LNCaP clone FGC (cell line): ENCODE data around the gene VAMP8.

Experiments used
- DNase-seq: peaks from one replicate; pipeline ENCODE4 v3.0.0-alpha.2; 2011; ENCODE audit warnings: low read depth
- H3K4me3 ChIP-seq: 2 replicates; pipeline ENCODE4 v1.5.1; 2011; ENCODE audit warnings: mild to moderate bottlenecking, low read depth, low read length, control low read depth
- TF ChIP-seq, protein P1 (sequence below): IDR thresholded peaks from 2 replicates; pipeline ENCODE4 v1.5.1; 2012; ENCODE audit warnings: mild to moderate bottlenecking; ENCODE audit not compliant: control insufficient read depth, insufficient read depth; ENCODE audit errors: extremely low read depth

VAMP8 gene

DNA sequence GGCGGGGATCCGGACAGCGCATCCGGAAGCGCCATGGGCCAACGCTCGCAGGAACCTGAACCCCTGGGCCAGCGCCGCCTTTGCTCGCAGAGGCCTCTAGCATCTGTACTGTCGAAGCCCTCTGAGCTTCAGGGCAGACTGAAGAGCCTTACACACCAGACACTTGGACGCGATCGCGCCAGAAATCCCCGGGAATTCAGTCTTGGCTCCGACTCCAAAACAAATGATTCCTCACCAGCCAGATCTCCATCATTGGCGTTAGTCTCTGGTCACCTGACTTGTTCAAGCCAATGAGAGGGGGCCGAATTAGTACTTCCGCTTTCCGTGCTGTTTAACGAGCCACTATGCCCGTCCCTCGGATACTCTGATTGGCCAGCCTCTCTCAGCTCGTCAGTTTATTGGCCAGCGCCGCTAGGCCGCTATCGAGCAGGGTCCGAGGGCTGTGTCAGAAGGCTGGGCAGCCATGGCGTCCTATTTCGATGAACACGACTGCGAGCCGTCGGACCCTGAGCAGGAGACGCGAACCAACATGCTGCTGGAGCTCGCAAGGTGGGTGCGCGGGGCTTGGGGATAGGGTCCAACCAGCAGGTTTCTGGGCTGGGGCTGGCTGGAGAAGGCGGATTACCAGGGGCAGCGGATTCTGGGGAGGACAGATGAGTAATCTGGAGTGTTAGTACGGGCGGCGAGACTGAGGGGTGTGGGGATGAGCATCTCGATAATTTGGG lies 18.1 kb downstream of the VAMP8 start, which contains the start of gene RNF181:
RNF181 (plus strand) TSS at position 445 of the 725 bp plus-strand sequence; CDS start at position 464, 19 bp downstream.
- TF ChIP-seq, protein P1, sequence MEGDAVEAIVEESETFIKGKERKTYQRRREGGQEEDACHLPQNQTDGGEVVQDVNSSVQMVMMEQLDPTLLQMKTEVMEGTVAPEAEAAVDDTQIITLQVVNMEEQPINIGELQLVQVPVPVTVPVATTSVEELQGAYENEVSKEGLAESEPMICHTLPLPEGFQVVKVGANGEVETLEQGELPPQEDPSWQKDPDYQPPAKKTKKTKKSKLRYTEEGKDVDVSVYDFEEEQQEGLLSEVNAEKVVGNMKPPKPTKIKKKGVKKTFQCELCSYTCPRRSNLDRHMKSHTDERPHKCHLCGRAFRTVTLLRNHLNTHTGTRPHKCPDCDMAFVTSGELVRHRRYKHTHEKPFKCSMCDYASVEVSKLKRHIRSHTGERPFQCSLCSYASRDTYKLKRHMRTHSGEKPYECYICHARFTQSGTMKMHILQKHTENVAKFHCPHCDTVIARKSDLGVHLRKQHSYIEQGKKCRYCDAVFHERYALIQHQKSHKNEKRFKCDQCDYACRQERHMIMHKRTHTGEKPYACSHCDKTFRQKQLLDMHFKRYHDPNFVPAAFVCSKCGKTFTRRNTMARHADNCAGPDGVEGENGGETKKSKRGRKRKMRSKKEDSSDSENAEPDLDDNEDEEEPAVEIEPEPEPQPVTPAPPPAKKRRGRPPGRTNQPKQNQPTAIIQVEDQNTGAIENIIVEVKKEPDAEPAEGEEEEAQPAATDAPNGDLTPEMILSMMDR, result no peak
- peak; percentile 98 for DNase-seq
- peak within 1 kb of the TSS; percentile 58 for H3K4me3 ChIP-seq

- TF ChIP-seq, protein P1, result no peak
- H3K4me3 ChIP-seq, result peak overlapping the region; percentile 58
- no peak for DNase-seq
Measured at GRCh38 chr2:85596026-85596333, 18.6 kb downstream of the VAMP8 start.

DNA sequence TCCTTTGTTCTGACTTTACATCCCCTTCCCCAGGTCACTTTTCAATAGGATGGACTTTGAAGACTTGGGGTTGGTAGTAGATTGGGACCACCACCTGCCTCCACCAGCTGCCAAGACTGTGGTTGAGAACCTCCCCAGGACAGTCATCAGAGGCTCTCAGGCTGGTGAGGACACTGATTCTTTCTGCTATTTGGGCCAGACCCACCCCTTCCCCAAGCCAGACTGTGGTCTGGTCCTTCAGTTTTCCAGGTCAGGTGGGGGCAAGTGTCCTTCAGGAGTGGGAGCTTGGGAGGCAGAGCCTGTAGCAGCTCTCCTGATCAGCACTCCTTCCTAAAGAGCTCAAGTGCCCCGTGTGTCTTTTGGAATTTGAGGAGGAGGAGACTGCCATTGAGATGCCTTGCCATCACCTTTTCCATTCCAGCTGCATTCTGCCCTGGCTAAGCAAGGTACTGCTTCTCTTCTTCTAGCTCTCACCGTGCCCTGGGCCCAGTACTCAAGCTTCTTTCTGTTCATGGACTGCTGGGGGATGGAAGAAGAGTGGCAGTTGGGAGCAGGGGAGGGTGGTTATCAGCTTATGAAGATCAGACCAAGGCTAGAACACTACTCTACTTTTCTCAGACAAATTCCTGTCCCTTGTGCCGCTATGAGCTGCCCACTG lies 19.2 kb downstream of the VAMP8 start:
- H3K4me3 ChIP-seq, result peak overlapping the region; percentile 58
- DNase-seq, result no peak
- TF ChIP-seq, protein P1, result no peak

DNA sequence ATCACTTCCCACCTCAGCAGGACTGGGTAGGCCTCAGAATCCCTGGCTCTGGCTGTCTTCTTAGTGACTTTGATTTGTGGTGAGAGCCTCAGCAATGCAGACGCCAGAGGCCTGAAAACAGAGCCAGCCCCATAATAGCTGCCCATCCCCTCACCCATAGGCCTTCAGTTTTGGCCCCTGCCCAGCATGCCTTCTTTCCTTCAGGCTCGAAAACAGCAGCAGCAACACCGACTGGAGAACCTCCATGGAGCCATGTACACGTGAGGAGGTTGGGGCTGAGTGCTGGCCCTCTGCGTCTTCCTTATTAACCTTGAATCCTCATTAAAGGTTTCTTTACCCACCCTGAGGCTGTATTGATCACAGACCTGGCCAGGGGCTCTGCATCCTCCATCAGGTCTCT lies 19.9 kb downstream of the VAMP8 start:
- no peak overlapping the region for H3K4me3 ChIP-seq
- TF ChIP-seq, protein P1, result no peak
- DNase-seq, result no peak

GRCh38 chr2:85598594-85599340 lies 21.4 kb downstream of the VAMP8 start:
- DNase-seq, result no peak
- no peak overlapping the region for H3K4me3 ChIP-seq
- TF ChIP-seq, protein P1, result no peak

DNA sequence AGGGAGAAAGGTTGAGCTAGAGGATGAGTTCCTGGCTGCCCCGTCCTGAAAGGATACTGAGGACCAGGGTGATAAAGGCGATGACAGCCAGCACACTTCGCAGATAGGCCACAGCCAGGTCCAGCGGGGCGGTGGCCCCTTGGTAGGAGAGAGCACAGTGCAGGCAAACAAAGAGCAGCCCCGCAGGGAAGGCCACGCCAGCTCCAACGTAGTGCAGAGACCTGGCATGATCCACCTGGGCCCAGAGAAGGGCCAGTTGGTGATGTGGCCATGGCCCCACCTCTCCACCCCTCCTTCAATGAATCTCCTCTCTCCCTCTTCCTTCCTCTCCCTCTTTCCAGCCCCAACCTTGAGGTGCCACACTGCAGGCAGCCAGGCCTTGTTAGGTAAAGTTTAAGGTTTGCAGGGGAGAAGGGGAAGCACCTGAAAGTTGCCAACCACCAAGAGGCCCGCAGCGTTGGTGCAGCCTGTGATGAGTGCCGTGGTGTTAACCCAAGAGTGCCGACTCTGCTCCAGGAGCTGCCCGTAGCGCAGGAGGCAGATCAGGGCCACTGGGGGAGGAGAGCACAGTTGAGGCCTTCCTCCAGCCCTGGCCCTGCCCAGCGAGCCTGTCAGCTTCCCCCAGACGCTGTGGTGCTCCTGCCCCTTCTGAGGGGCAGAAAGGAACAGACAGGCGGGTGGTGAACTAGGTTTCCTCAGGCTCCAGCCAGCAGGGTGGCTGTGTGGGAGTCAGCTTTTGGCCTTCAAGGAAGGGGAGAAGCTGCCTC lies 22.3 kb downstream of the VAMP8 start:
- DNase-seq, result no peak

More for the DNA sequence above, 22.3 kb downstream of the VAMP8 start:
- no peak overlapping the region for H3K4me3 ChIP-seq
- TF ChIP-seq, protein P1, result no peak
